HG03571 (cell line): Measurements from ENCODE around the gene HSPA1B.

ENCODE experiments used
- ATAC-seq: cut with Tn5 transposase; IDR thresholded peaks from one replicate; pipeline ENCODE4 v1.9.1; 2021; ENCODE audit not compliant: unreplicated experiment

Gene HSPA1B

GRCh38 chr6:31877651-31878161 lies 50.2 kb downstream of the HSPA1B start:
- no peak for ATAC-seq

- ATAC-seq = no peak
Measured at GRCh38 chr6:31878222-31878621, 50.7 kb downstream of the HSPA1B start.

- no peak for ATAC-seq
Measured at GRCh38 chr6:31878726-31879125, 51.2 kb downstream of the HSPA1B start, which contains the start of gene SLC44A4. TSS of gene SLC44A4 (minus strand) at chr6:31878997. CDS start at chr6:31878980, 17 bp downstream.

GRCh38 chr6:31879143-31879542 lies 51.6 kb downstream of the HSPA1B start:
- ATAC-seq = no peak
